ENCODE data around the gene CIROP.
A peak's percentile ranks its signal among the peaks of the same experiment; 100 is the strongest.

CIROP gene

DNA sequence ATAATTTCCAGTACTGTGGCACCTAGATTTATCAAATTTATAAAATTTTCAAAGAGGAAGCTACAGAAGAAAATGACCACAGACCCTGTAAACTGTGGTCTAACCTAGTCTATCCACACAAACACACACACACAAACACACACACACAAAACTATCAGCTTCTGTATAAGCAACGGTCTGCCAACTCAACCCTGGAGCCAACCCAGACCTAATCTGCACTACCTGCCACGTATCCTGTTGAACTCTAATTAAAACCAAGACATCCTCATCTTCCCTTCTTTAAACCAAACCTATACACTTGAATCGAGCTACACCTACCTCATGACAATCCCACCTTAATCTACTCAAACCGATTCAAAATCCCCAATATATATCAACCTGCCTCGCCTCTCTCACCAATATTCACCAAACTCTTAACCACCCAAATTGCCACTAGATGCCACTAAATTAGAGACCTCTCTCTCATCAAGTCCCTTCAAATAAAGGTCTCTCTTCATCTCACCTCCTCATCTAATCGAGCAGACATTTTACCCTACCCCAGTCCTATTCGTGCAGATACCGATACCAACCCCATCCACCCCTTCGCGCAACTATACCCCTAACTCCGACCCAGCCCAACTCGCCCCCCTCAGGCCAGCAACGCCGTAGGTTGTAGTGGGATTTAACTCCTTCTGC is 10.7 kb downstream of the CIROP start:
- DNase-seq (ENCODE audit: low read depth in 2 of 2) = peak in 1 of 2 donors; percentile 58

DNA sequence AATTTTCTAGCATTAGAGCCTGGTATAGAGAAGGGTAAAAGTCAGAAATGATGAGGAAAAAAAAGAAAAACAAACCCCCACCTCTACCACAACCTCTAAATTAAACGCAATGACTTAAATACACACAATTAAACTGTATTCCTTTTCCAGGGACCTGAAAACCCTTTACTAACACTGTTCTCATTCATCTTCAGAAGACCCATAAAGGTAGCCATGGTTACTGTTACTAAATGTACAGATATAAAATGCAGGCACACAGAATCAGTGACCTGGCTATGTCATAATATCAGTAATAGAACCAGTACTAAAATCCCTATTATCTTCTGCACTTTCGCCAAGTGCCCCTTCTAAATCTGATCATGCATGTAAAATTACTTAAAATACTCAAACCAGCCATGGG is 11.3 kb downstream of the CIROP start:
- DNase-seq (ENCODE audit: low read depth in 2 of 2) = no peak

DNA sequence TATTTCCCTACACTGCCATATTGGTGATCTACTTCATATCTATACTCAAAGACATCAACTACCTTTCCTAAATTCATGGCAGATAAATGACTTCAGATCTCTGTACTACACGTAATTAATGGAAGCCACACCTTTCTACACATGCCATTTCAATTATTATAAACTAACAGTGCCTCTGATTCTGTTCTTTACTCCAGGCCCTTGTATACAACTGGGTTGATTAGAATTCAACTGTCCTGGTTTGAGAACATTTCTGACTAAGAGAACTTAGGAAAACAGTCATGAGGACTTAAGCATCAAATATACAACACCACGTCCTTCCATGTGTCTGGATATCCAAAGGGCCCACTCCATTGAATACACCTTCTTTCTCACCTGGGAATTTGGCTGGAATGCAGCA is 11.7 kb downstream of the CIROP start:
- no peak for DNase-seq (ENCODE audit: low read depth in 2 of 2)

DNA sequence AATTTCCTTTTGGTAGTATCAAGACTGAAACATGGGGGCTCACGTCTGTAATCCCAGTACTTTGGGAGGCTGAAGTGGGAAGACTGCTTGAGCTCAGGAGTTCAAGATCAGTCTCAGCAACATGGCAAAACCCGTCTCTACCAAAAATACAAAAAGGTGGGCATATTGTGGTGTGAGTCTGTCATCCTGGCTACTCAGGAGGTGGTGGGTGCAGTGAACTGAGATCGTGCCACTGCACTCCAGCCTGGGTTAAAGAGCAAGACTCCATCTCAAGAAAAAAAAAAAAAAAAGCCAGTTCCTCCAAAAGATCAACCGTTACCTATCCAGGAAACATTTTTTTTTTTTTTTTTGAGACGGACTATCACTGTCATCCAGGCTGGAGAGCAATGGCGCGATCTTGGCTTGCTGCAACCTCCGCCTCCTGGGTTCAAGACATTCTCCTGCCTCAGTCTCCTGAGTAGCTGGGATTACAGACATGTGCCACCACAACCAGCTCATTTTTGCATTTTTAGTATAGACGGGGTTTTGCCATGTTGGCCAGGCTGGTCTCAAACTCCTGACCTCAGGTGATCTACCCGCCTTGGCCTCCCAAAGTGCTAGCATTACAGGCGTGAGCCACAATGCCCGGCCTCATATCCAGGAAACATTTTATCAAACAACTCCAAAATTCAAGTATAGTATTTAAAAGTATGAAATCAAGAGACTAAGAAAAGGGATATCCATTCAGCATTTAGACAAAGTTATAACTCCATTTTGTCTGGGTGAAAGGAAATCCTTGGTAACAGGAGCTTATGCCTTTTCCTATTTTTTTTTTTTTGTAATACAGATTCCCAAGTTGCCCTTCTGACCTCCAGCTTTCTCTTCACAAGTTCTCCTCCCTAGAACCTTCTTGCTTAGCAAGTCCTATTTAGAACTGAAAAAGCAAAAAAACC is 13.2 kb downstream of the CIROP start:
- no peak for DNase-seq (ENCODE audit: low read depth in 2 of 2)

DNA sequence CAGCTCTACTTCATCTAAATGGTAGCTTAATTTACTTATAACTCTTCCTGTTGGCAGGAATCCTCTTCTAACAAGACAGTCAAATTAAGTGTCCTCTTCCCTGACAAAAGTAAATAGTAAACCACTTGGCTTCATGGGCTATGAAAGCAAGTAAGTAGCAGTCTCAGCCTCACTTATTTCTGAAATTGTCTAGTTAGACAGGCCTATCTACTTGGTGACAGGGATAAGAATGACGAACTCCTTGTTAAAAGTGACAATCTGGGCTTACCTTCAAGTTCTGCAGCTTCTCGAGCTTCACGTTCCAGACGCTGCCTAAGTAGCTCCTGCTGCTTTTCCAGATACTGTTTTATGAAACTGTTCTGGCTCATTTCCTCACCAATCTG is 14.5 kb downstream of the CIROP start:
- no peak for DNase-seq (ENCODE audit: low read depth in 2 of 2)

DNA sequence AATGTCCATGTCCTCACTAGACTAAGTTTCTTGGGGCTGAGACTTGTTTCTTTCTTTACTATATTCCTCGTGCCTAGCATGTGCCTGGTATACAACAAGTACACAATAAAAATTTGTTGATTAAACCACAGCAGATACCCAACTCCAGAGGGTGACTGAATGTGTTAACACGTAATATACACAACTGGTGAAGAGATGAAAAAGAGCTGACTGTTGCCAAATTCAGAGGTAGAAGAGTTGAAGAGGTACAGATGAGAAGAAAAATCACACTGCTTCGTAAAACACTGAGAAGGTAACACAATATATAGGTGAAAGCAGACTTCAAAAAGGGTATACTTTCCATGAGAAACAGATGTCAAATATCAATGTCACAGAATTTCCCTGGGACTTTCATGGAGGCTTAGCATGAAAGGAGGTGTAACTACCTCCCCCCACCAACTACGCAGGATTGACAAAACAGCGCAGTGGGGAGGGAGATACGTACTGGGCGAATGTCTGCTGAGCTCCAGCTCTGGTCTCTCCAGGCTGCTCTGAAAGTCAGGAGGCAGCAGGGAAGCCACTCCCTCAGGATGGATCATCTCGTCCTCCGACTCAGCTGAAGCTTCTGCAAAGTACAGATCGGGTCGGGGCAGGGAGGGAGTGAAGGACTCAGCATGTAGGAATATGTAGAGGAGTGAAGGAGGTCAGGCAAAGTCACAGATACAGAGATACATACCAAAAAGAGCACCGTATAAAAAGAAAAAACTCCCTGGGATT is 15.1 kb downstream of the CIROP start:
- no peak for DNase-seq (ENCODE audit: low read depth in 2 of 2)

DNA sequence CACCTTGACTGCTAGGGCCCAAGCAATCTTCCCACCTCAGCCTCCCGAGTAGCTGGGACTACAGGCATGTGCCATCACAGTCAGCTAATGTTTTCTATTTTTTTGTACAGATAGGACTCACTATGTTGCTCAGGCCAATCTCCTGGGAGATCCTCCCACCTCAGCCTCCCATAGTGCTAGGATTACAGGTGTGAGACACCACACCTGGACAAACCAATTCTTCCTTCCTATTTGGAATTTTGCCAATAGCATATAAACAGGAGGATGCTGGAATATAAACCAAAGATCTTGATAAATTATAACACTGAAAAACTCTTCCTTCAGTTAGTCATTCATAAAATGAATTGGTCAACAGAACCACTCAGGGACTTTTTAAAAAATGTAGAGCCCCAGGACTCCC is 18.2 kb downstream of the CIROP start:
- DNase-seq (ENCODE audit: low read depth in 2 of 2) = no peak

DNA sequence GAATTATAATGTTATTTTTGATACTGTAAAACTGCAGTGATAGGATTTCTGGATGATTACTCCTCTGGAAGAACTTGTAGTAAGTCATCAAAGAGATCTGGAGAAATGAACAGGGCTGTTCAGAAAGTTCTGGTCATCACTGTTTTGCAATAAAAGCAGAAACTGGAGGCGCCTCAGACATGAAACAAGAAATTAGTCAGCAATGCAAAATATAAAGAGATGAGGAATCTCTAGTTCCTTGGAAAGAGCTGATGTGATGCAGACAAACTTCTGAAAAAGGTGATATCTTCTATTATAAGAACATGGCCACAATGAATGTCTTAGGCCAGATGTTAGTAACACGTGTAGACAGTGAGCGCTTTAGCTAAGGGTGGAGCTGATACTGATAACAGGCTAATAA is 19.3 kb downstream of the CIROP start:
- no peak for DNase-seq (ENCODE audit: low read depth in 2 of 2)

DNA sequence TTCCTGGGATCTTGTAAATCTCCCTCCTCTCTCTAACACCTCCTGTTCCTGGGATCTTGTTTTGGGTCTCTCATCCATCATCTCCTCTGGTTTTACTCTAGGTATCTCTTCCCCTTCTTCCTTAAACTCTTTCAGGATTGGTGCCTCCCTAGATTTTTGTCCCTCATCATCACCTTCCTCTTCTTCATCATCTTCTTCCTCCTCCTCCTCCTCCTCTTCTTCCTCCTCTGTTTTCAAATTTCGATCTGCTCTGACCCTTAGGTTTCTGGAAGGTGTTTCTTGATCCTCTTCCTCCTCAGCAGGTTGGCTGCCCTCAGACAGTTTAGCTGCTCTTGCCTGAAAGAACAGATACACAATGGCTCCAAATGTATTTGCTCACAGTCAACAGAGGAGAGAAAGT is 24.3 kb downstream of the CIROP start:
- no peak for DNase-seq (ENCODE audit: low read depth in 2 of 2)

DNA sequence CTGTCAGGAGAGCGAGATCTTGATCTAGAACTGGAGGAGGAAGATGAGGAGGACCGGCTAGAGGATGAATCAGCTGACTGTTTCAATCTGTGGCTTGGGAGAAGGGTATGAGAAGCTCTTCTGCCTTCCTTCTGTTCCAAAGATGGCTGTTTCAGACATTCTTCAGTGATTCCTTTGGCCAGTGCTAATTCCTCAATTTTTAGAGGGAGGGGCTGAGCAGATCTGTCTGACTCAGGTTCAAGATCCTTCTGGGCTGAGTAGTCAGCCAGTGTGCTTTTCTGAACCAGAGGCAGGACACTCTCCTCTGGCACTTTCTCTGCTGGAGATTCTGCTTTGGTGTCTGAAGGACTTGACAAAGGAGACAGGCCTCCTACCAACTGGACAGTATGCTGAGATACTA is 25.1 kb downstream of the CIROP start:
- DNase-seq (ENCODE audit: low read depth in 2 of 2) = no peak

DNA sequence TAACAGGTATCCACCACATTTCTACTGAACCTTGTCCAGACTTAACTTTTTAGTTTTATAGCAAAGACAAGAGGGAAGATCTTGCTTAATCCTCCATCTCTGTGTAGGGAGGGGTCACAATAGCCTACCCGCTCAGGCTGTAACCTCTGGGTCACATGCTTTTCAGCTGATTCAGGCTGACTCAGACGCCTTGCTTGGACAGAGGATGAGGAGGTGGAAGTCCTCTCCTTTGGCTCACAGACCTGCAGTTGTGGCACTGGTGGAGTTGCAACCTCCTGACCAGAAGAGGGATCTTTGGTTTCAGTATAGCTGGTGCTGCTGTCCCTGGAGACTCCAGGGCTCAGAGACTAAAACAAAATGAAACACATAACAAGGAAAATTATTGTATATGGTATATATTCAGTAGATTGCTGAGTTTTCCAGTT is 26.1 kb downstream of the CIROP start:
- no peak for DNase-seq (ENCODE audit: low read depth in 2 of 2)

DNA sequence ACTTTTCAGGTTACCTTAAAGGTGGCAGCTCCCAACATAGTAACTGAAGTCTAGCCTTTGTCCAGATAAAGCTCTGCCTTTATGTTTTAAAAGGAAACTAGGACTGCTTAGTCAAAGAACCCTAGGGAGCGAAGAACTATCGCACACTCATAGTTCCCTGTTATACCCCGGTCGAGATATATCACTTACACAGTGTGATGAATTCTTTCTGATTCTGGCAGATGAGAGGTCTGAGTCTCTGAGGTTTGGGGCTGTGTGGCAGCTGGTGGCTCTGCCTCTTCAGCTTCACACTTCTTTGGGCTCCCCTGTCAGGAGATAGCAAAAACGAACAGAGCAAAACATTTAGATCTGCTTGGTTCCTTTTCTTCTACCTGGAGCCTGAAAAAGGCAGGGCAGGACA is 26.8 kb downstream of the CIROP start:
- no peak for DNase-seq (ENCODE audit: low read depth in 2 of 2)

DNA sequence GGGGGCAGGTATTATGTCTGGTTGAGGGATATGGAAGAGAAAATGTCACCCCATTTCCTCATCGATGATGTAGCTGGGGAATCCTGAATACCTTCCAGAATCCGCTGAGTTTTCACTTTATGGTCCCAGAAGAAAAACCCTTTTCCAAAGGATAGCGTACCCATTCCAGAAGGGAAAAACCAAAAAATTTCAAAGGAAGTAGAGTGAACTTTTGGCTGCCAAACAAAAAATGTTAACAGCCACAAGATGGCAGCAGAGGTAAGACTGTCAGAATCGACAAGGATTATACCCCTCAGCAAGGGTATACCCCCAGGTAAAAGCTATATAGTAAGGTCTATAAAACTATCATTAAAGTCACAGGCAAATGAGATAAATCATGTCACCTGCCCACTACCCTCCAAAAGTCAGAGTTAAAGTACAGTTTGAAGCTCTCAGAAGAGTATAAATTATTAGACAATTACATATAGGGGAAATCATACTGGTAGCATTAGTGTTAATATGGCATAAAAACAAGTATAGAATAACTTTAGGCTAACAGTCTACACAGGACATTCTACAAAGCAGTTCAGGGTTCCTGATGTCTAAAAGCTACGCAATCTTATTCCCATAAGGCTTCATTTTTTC is 27.9 kb downstream of the CIROP start:
- no peak for DNase-seq (ENCODE audit: low read depth in 2 of 2)

DNA sequence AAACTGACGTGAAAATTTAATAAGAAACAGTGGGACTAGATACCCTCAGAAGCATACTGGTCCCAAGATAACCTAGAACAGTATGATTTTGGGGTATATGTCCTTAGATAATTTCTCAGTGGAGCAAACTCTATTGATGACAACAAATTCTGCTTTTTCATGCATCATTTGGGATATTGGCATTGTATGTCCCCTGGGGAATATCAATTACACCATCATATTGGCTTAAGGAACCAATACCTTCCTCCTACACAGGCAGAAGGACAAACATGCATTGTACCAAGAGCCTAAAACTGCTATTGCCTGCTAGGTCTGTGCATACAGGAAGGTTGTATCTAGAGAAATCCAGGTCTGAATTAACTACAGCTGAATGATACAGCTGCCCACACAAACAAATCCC is 29.9 kb downstream of the CIROP start:
- no peak for DNase-seq (ENCODE audit: low read depth in 2 of 2)

DNA sequence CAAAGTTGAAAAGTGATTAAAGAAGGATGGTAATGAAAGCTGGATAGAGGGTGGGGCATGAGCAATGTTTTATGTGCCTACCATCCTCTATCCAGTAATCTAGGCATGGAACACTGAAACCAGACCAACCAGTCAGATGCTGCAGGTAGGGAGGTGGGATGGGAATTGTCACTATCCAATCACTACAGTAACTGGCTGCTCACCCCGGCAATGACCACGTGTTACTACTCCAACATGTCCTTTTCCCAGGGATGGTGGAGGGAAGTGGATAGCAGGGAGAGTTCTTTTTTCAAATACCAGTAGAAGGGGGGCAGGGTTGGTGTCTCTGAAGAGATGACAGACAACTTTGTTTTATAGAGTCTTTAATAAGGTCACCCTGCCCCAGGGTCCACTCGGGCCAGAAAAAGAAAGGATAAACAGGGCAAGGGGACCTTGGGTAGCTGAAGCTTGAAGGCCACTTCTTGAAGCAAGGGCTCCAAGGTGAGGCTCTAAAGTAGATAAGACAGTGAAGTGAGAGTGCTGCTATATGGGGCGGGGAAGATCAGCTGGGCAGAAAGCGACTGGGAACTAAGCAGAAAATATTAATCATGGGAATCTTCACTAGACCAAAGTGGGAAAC is 32.8 kb downstream of the CIROP start:
- no peak for DNase-seq (ENCODE audit: low read depth in 2 of 2)

DNA sequence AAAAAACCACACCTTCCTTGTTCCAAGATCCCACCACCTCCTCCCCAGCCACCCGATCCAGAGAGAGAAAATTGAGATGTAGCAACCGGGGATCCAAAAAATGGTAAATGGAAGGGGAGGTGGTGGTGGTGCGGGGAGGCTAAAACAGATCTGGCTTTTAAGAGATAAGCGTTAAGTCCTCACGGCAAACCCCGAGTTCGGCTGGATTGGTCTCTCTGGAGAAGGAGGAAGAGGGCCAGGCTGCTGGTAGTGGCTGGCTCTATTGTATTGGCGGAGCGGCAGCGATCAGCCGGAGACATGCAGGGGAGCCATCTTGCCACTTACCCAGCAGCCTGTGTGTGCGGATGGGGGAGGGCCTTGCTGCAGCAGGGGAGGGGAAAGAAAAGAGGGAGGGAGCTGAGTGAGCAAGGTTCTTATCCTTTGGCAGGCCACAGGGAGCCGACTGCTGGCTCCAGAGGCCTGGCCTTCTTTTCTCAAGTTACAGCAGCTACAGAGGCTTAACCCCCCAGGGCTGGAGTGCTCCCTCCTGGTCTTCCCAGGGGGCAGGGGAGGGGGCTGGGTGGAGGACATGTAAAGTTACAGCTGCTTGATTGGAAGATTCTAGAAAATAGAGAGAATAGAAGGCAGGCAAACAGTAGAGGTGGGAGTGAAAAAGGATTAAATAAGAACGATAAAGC is 33.4 kb downstream of the CIROP start:
- DNase-seq (ENCODE audit: low read depth in 2 of 2) = peak in 1 of 2 donors; percentile 58

DNA sequence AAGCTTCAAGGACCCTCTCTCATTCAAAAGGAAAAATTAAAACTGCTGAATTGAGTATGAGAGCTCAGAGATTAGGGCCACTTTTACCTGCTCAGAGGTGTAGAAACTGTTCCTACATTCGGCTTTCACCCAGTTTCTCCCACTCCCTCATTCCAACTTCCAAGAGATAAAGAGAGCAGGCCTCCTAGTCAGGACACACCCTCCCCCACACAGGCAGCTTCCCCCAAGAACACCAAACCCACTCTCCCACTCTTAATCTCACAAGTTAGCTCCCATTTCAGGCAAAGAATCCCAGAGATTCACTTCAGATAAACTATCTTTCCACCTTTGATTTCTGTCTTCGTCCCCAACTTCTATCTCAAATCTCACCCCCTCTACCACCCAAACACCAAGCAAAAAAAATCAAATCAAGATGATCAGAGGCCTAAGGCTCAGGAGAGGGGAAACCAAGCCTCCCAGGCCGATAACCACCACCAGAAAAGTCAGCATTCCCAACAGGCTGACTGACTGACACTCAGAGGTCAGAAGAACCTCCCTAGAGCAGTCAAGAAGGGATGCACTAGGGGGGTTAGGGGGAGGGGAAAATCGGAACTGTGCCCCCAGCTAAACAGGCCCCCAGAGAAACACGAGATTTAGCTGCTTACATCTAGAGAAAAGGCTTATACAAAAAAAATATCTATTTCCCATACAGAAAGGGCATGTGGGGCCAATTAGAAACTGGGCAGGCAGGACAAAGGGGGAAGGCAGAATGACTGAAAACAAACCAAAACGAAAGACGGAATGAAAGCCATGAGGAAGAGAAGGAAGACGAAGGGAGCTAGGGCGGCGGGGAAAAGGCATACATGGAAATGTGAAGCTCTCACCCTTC is 34.3 kb downstream of the CIROP start:
- DNase-seq (ENCODE audit: low read depth in 2 of 2) = no peak

DNA sequence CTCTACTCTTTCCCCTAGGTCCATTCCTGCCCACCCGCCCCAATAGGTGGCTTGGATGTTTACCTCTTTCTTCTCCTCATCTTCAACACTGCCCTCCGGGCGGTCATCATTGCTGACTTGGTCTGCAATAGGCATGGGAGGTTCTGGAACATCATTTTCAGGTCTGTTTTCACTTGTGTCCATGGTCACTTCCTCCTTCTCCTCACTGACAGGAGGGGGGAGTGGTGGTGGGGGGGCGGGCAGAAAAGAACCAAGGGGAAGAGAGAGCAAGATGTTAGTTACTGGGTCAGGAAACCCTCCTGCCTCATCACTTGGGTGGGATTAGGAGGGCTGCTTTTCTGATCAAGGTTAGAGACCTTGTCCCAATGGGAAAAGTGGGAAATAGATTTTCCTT is 35.4 kb downstream of the CIROP start:
- no peak for DNase-seq (ENCODE audit: low read depth in 2 of 2)

DNA sequence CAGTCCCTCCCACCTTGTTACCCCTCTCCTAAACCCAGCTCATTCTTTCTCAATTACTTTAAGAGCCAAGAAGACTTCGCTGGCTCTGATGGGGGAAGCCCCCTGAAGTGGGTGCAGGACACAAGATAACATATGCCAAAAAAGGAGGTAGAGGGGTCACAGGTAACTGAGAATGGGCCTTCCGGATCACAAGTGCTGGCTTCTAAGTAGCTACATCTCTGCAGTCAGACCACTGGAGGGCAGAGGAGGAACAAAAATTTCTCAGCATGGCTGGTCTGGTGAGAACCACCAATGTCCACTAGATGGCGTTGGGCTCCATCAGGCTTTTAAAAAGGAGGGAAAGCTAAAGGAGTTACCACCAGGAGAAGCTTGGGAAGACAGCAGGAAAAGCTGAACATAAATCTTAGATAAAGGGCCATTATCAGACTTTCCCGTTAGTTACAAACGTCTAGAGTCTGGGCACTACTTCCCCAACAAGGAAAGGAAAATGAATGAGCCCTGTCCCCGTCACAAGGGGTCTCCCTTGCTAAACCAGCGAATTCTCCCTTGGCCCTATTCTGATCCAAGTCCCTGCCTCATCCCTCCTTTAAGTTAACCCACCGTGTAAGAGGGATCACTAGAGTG is 35.9 kb downstream of the CIROP start:
- DNase-seq (ENCODE audit: low read depth in 2 of 2) = peak; percentile 43 to 46
